ACHN (cell line): Measurements from ENCODE around the gene RAB6B.

Experiments
- DNase-seq: peaks from one replicate; pipeline ENCODE4 v3.0.0-alpha.2; 2015
- in situ Hi-C: cut with HindIII; loops from 2 replicates; pipeline ENCODE4 v1.10.0; 2017; ENCODE audit warnings: low sequenced_read_pairs, low pct_ligation_motif_present, low pct_unique_long_range_greater_than_20kb

RAB6B gene

GRCh38 chr3:133870822-133871221, 24.9 kb downstream of the RAB6B start:
- in situ Hi-C loops, result no loop called here

GRCh38 chr3:133869586-133869985, 26.1 kb downstream of the RAB6B start:
- in situ Hi-C loops, result no loop called here
- DNase-seq, result no peak

More at GRCh38 chr3:133870822-133871221, 24.9 kb downstream of the RAB6B start:
- DNase-seq, result no peak

- in situ Hi-C loops, result no loop called here
- DNase-seq, result no peak
These were observed 26.8 kb downstream of the RAB6B start for GRCh38 chr3:133868758-133869475.

- in situ Hi-C loops, result no loop called here
- no peak for DNase-seq
These were observed 27.5 kb downstream of the RAB6B start for GRCh38 chr3:133868186-133868585.

GRCh38 chr3:133866141-133866540, 29.5 kb downstream of the RAB6B start:
- in situ Hi-C loops, result no loop called here
- no peak for DNase-seq

GRCh38 chr3:133865136-133865855, 30.4 kb downstream of the RAB6B start:
- no peak for DNase-seq
- in situ Hi-C loops, result no loop called here

- in situ Hi-C loops, result no loop called here
These were observed 31.1 kb downstream of the RAB6B start for GRCh38 chr3:133864616-133865015.

GRCh38 chr3:133863911-133864310, 31.8 kb downstream of the RAB6B start:
- in situ Hi-C loops, result no loop called here
- no peak for DNase-seq

More at GRCh38 chr3:133864616-133865015, 31.1 kb downstream of the RAB6B start:
- DNase-seq, result no peak

GRCh38 chr3:133862161-133862560, 33.5 kb downstream of the RAB6B start:
- DNase-seq, result no peak
- in situ Hi-C loops, result no loop called here

- in situ Hi-C loops, result no loop called here
- no peak for DNase-seq
These were observed 35.2 kb downstream of the RAB6B start for GRCh38 chr3:133860519-133860918.

- in situ Hi-C loops, result no loop called here
- no peak for DNase-seq
These were observed 36.1 kb downstream of the RAB6B start for GRCh38 chr3:133859381-133860234.

GRCh38 chr3:133857767-133858166, 37.9 kb downstream of the RAB6B start:
- DNase-seq, result no peak
- in situ Hi-C loops, result no loop called here

GRCh38 chr3:133856316-133856715, 39.4 kb downstream of the RAB6B start:
- DNase-seq, result no peak
- in situ Hi-C loops, result no loop called here

GRCh38 chr3:133855772-133856171, 39.9 kb downstream of the RAB6B start:
- in situ Hi-C loops, result no loop called here
- DNase-seq, result no peak

GRCh38 chr3:133855002-133855370, 40.7 kb downstream of the RAB6B start:
- in situ Hi-C loops, result no loop called here
- DNase-seq, result no peak

GRCh38 chr3:133854264-133855001, 41.2 kb downstream of the RAB6B start:
- in situ Hi-C loops, result no loop called here

GRCh38 chr3:133853925-133854227, 41.8 kb downstream of the RAB6B start:
- in situ Hi-C loops, result no loop called here
- no peak for DNase-seq

More at GRCh38 chr3:133854264-133855001, 41.2 kb downstream of the RAB6B start:
- DNase-seq, result no peak

- in situ Hi-C loops, result no loop called here
- DNase-seq, result no peak
These were observed 42.4 kb downstream of the RAB6B start for GRCh38 chr3:133853063-133853924.
